Measurements from ENCODE around the gene DUT. TPM values are rescaled to one million over a fixed set of nuclear protein-coding genes. Genes with fewer than 3 reads are reported as not detected.
A peak's percentile ranks its signal among the peaks of the same experiment; 100 is the strongest.
"Not testable (repeated sequence)": the region's sequence is repeated elsewhere in the genome, so short reads cannot be mapped to it uniquely, and the experiment has no call there.

The DUT gene
- polyA plus RNA-seq, 3 donors: 43.8 to 71.9 (median 62.3) TPM

DNA sequence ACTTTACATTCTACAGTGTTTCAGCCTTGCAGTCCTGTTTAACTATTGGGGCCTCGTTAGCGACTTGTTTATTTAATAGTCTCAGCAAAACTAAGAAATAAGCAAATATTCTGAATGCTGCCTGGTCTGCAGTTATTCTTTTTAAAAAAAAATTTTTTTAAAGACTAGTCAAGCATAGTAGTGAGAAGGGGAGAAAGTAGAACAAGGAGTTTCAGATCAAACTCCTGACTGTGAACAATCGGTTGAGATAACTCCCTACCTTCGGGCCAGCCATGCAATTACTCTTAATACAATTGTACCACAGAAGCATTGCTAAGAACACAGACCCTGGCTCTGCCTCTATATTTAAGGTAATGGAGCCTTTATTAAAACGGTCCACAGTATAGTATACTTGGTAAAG lies 5.8 kb upstream of the DUT start:
- Histone ChIP-seq H3K27me3 (ENCODE audit: control insufficient read depth in 2 of 2, insufficient read depth in 2 of 2, low read length in 2 of 2) (no peaks in the 10 kb centered on the region), H3K9me3 (replicated peaks in 1 of 2; ENCODE audit: control insufficient read depth in 1 of 2, insufficient read depth in 1 of 2, low read length in 2 of 2) (no peaks in the 10 kb centered on the region), H4K20me1 (ENCODE audit: insufficient read depth, low read length) (no peaks in the 10 kb centered on the region), H3K27ac (ENCODE audit: low read depth in 1 of 2, low read length in 2 of 2) (no peak overlapping the region), H3K9ac (ENCODE audit: insufficient read depth, low read length, poor library complexity, severe bottlenecking) (no peak overlapping the region), H3K4me2 (replicated peaks; ENCODE audit: extremely low read depth, low read length, poor library complexity, severe bottlenecking) (no peak overlapping the region), H3K4me3 (replicated peaks in 1 of 3; ENCODE audit: low read depth in 2 of 3, low read length in 3 of 3) (no peak overlapping the region), H2AFZ (ENCODE audit: insufficient read depth, low read depth, low read length, poor library complexity, severe bottlenecking) (no peak overlapping the region), H3K4me1 (ENCODE audit: control insufficient read depth in 1 of 2, insufficient read depth in 2 of 2, low read length in 2 of 2) (peaks cover 4 to 5% of the 10 kb centered on the region in 2 donors), H3K36me3 (replicated peaks in 1 of 2; ENCODE audit: control insufficient read depth in 1 of 2, insufficient read depth in 2 of 2, low read length in 2 of 2) (no peaks in the 10 kb centered on the region), H3K79me2 (ENCODE audit: insufficient read depth, low read length) (peaks cover 10% of the 10 kb centered on the region)
- Mint-ChIP-seq H3K27me3 (ENCODE audit: low read depth in 3 of 3) (peaks cover 0 to 1% (median 0%) of the 10 kb centered on the region in 3 donors), H3K4me1 (peaks cover 15% of the 10 kb centered on the region), H3K9me3 (peaks cover 0 to 2% (median 0%) of the 10 kb centered on the region in 7 donors), H3K4me3 (no peak overlapping the region), H3K36me3 (peaks cover 0 to 2% of the 10 kb centered on the region in 2 donors), H3K27ac (no peak overlapping the region)
- DNase-seq: no peak
- intact Hi-C loops (cut with micrococcal nuclease): no loop called here
- no CpG with 5 or more reads among the region's 5 CpGs for WGBS (ENCODE audit: insufficient coverage)
- TF ChIP-seq, protein P1, sequence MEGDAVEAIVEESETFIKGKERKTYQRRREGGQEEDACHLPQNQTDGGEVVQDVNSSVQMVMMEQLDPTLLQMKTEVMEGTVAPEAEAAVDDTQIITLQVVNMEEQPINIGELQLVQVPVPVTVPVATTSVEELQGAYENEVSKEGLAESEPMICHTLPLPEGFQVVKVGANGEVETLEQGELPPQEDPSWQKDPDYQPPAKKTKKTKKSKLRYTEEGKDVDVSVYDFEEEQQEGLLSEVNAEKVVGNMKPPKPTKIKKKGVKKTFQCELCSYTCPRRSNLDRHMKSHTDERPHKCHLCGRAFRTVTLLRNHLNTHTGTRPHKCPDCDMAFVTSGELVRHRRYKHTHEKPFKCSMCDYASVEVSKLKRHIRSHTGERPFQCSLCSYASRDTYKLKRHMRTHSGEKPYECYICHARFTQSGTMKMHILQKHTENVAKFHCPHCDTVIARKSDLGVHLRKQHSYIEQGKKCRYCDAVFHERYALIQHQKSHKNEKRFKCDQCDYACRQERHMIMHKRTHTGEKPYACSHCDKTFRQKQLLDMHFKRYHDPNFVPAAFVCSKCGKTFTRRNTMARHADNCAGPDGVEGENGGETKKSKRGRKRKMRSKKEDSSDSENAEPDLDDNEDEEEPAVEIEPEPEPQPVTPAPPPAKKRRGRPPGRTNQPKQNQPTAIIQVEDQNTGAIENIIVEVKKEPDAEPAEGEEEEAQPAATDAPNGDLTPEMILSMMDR (IDR thresholded peaks at IDR 0.05): no peak

DNA sequence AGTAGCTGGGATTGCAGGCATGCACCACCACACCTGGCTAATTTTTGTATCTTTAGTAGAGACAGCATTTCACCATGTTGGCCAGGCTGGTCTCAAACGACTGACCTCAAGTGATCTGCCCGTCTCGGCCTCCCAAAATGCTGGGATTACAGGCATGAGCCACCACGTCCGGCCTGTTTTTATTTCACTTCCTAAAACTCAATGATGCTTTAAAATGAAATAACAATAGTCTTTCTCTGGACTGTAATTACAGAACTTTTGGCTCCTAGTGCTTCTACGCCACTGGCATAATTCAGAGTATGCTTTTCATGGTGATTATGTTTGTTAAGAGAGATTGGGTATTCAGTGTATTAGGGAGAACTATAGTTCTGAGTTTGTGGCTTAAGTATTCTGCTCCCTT lies 5.0 kb upstream of the DUT start:
- H3K4me3 ChIP-seq (replicated peaks in 1 of 3; ENCODE audit: low read depth in 2 of 3, low read length in 3 of 3); H3K36me3 Mint-ChIP-seq; H3K36me3 ChIP-seq (replicated peaks in 1 of 2; ENCODE audit: control insufficient read depth in 1 of 2, insufficient read depth in 2 of 2, low read length in 2 of 2); H3K9me3 ChIP-seq (replicated peaks in 1 of 2; ENCODE audit: control insufficient read depth in 1 of 2, insufficient read depth in 1 of 2, low read length in 2 of 2); H3K4me3 Mint-ChIP-seq; H3K9ac ChIP-seq (ENCODE audit: insufficient read depth, low read length, poor library complexity, severe bottlenecking); H3K27ac ChIP-seq (ENCODE audit: low read depth in 1 of 2, low read length in 2 of 2); H3K27me3 ChIP-seq (ENCODE audit: control insufficient read depth in 2 of 2, insufficient read depth in 2 of 2, low read length in 2 of 2); intact Hi-C loops (cut with micrococcal nuclease); DNase-seq; H3K27me3 Mint-ChIP-seq (ENCODE audit: low read depth in 3 of 3); H2AFZ ChIP-seq (ENCODE audit: insufficient read depth, low read depth, low read length, poor library complexity, severe bottlenecking); H3K9me3 Mint-ChIP-seq; H3K4me2 ChIP-seq (replicated peaks; ENCODE audit: extremely low read depth, low read length, poor library complexity, severe bottlenecking); H4K20me1 ChIP-seq (ENCODE audit: insufficient read depth, low read length): not testable (repeated sequence)
- Histone ChIP-seq H3K4me1 (ENCODE audit: control insufficient read depth in 1 of 2, insufficient read depth in 2 of 2, low read length in 2 of 2) (peaks cover 9 to 10% of the 10 kb centered on the region in 2 donors), H3K79me2 (ENCODE audit: insufficient read depth, low read length) (peaks cover 17% of the 10 kb centered on the region)
- H3K4me1 Mint-ChIP-seq: peaks cover 19% of the 10 kb centered on the region
- H3K27ac Mint-ChIP-seq: peak overlapping the region in 1 of 7 donors; percentile 52
- WGBS (ENCODE audit: insufficient coverage): 76% methylated on average over 2 of the region's 6 CpGs
